ENCODE data around the gene EHD3.

DNA sequence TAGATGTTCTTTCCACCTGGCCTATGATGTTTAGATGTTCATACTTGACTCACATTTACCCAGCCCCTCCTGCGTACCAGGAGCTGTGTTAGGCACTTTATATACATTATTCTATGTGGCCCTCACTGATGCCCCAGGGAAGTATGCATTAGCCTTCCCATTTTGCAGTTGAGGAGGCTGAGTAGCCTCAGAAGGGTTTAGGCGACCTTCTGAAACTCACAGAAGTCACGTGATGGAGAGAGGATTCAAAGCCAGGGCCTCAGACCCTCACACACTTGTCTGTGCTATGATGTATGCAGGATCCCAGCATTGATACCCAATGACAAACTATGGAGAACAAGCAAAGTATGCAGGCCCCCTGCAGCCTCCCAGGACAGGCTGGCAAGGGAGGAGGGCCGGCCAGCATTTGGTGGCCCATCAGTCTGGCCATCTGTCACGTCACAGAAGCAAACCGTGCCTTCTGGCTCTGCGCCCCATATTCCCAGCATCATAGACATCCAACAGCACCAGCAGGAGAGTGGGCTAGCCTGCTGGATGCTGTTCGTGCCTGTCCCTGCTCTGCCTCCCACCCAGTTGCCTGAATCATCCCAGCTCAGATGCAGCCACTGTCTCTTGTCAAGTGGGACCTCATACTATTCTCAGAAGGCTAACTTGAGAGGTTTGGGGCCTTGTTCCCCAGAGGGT lies 33.6 kb downstream of the EHD3 start:
- TF ChIP-seq, protein P1, sequence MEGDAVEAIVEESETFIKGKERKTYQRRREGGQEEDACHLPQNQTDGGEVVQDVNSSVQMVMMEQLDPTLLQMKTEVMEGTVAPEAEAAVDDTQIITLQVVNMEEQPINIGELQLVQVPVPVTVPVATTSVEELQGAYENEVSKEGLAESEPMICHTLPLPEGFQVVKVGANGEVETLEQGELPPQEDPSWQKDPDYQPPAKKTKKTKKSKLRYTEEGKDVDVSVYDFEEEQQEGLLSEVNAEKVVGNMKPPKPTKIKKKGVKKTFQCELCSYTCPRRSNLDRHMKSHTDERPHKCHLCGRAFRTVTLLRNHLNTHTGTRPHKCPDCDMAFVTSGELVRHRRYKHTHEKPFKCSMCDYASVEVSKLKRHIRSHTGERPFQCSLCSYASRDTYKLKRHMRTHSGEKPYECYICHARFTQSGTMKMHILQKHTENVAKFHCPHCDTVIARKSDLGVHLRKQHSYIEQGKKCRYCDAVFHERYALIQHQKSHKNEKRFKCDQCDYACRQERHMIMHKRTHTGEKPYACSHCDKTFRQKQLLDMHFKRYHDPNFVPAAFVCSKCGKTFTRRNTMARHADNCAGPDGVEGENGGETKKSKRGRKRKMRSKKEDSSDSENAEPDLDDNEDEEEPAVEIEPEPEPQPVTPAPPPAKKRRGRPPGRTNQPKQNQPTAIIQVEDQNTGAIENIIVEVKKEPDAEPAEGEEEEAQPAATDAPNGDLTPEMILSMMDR (IDR thresholded peaks at IDR 0.05) = no peak
- no peak for TF ChIP-seq ZFX (IDR thresholded peaks at IDR 0.05; ENCODE audit: borderline replicate concordance)
